OCI-LY7 (cell line): ENCODE measurements around the gene SEMA3C. TPM values are rescaled to one million over a fixed set of nuclear protein-coding genes. Genes with fewer than 3 reads are reported as not detected.

Experiments used
- Bru-seq: library from RNA; stranded (reverse); fragments of 400-500 nt; gene quantifications from one replicate; lab custom pipeline; 2021; lab: Mats Ljungman, UMichigan
- BruChase-seq, 2 experiments: library from RNA; stranded (reverse); fragments of 400-500 nt; gene quantifications; one replicate each; lab custom pipeline; 2021; lab: Mats Ljungman, UMichigan
- BruUV-seq: library from RNA; stranded (reverse); fragments of 400-500 nt; replicated peaks from 2 replicates; lab custom pipeline; 2021; lab: Mats Ljungman, UMichigan
- CTCF ChIA-PET: fragments of 300-600 bp; sonication (Branson Sonifier 250); formaldehyde crosslinking; loops from one replicate; lab custom pipeline; 2022; ENCODE audit warnings: antibody characterized with exemption; ENCODE audit not compliant: unreplicated experiment; lab: Charles Lee
- POLR2A ChIA-PET: fragments of 300-600 bp; sonication (Branson Sonifier 250); formaldehyde crosslinking; loops from one replicate; lab custom pipeline; 2022; ENCODE audit warnings: antibody characterized with exemption; lab: Charles Lee
- DNase-seq: peaks from one replicate; pipeline ENCODE4 v3.0.0-alpha.2; 2015; ENCODE audit warnings: low spot score
- H2AFZ ChIP-seq: fragments of 200-600 bp; sonication (generic), shearing (Covaris generic); 2 replicates; pipeline ENCODE4 v1.6.1; 2014; ENCODE audit warnings: mild to moderate bottlenecking, antibody characterized with exemption, low read length, moderate library complexity
- H3K27ac ChIP-seq: fragments of 200-600 bp; sonication (generic); 2 replicates; pipeline ENCODE4 v1.5.1; 2014; ENCODE audit warnings: mixed run types, low read depth, mild to moderate bottlenecking, moderate library complexity, low read length, inconsistent platforms; ENCODE audit not compliant: poor library complexity, severe bottlenecking
- H3K36me3 ChIP-seq: fragments of 200-600 bp; sonication (generic); 2 replicates; pipeline ENCODE4 v1.6.1; 2014; ENCODE audit warnings: mild to moderate bottlenecking, antibody characterized with exemption, low read length, moderate library complexity, mixed read lengths; ENCODE audit not compliant: insufficient read depth
- H3K4me1 ChIP-seq: fragments of 200-600 bp; sonication (generic); 2 replicates; pipeline ENCODE4 v1.5.1; 2014; ENCODE audit warnings: mild to moderate bottlenecking, low read length; ENCODE audit not compliant: insufficient read depth, poor library complexity, severe bottlenecking
- H3K4me2 ChIP-seq: fragments of 200-600 bp; sonication (generic); 2 replicates; pipeline ENCODE4 v1.6.1; 2014; ENCODE audit warnings: mild to moderate bottlenecking, low read length
- H3K4me3 ChIP-seq: fragments of 200-600 bp; sonication (generic); 2 replicates; pipeline ENCODE4 v1.5.1; 2014; ENCODE audit warnings: mild to moderate bottlenecking, low read depth, low read length; ENCODE audit not compliant: poor library complexity, severe bottlenecking
- H3K79me2 ChIP-seq: fragments of 200-600 bp; sonication (generic); 2 replicates; pipeline ENCODE4 v1.6.1; 2016; ENCODE audit warnings: low read depth, mild to moderate bottlenecking, low read length, moderate library complexity, mixed read lengths; ENCODE audit not compliant: insufficient read depth
- H3K9me2 ChIP-seq: fragments of 200-600 bp; sonication (generic); 2 replicates; pipeline ENCODE4 v1.6.1; 2016; ENCODE audit warnings: mild to moderate bottlenecking, low read length, mixed read lengths; ENCODE audit not compliant: insufficient read depth
- H3K9me3 ChIP-seq: fragments of 200-600 bp; sonication (generic); 2 replicates; pipeline ENCODE4 v1.6.1; 2014; ENCODE audit warnings: mild to moderate bottlenecking, mixed run types, low read length, mixed read lengths
- H4K20me1 ChIP-seq: fragments of 200-600 bp; sonication (generic); 2 replicates; pipeline ENCODE4 v1.6.1; 2014; ENCODE audit warnings: mild to moderate bottlenecking, antibody characterized with exemption, low read length, moderate library complexity, mixed read lengths; ENCODE audit not compliant: insufficient read depth
- CTCF ChIP-seq: fragments of 200-600 bp; sonication (generic); conservative IDR thresholded peaks from 2 replicates; pipeline ENCODE4 v1.5.1; 2014; ENCODE audit warnings: mild to moderate bottlenecking, antibody characterized with exemption, low read length, moderate library complexity, mixed read lengths
- EZH2phosphoT487 ChIP-seq: fragments of 200-600 bp; sonication (generic); IDR thresholded peaks from 2 replicates; pipeline ENCODE4 v1.6.1; 2018; ENCODE audit warnings: low read depth, borderline replicate concordance, mild to moderate bottlenecking, mixed run types, antibody characterized with exemption, low read length, moderate library complexity, mixed read lengths
- intact Hi-C: fragments of 100-400 bp; cut with micrococcal nuclease; formaldehyde crosslinking; loops from one replicate; pipeline ENCODE4 v1.10.0; 2022; ENCODE audit not compliant: unreplicated experiment
- long read RNA-seq: library from polyadenylated mRNA; stranded (forward); transcript quantifications from one replicate; pipeline ENCODE4 v2.0.0, GENCODE V29; 2022
- total RNA-seq, 2 experiments: library from RNA; depleted of rRNA in 1 of 2; stranded (reverse); fragments of >200 nt in 1 of 2; shearing (Covaris generic) in 1 of 2; gene quantifications; 2 replicates each; pipeline ENCODE4 v1.2.3, GENCODE V29; 2014 to 2022

The SEMA3C gene
- total RNA-seq (2014; rRNA removed; shearing (Covaris generic)) (not detected in 2 replicates), total RNA-seq (2022) (not detected in 2 replicates), Bru-seq, nascent RNA (percentile 6 among the genes with signal in this experiment), BruChase-seq, experiment 1, labeled RNA remaining after a 6-hour chase (percentile 3 among the genes with signal in this experiment), BruChase-seq, experiment 2, labeled RNA remaining after a 2-hour chase (percentile 7 among the genes with signal in this experiment)
- long read RNA-seq, result 0 reads

- no peak within 1 kb of the TSS for H3K27ac ChIP-seq
- no peaks in the 10 kb centered on the region for H3K4me1 ChIP-seq
- no peaks in the 10 kb centered on the region for H3K36me3 ChIP-seq
- POLR2A ChIA-PET, result interaction anchor here (0.7 kb wide), 1 partner anchor 1949 kb away, joined by 5 read pairs; no protein-coding TSS in a partner anchor
- H4K20me1 ChIP-seq, result no peaks in the 10 kb centered on the region
- TF ChIP-seq EZH2phosphoT487, result no peak
- TF ChIP-seq CTCF, result no peak
- intact Hi-C loops, result no loop called here
- no peak within 1 kb of the TSS for H3K4me2 ChIP-seq
- CTCF ChIA-PET, result no interaction called here
- no peaks in the 10 kb centered on the region; the same call in 1 of the 2 replicates for H3K9me2 ChIP-seq
- DNase-seq, result no peak
- H3K79me2 ChIP-seq, result no peaks in the 10 kb centered on the region
- no peaks in the 10 kb centered on the region for H3K9me3 ChIP-seq
- no TSS peak for BruUV-seq
- H3K4me3 ChIP-seq, result no peak within 1 kb of the TSS
- H2AFZ ChIP-seq, result no peak within 1 kb of the TSS
These were observed at the start of gene SEMA3C for GRCh38 chr7:80918909-80919721. Gene SEMA3C, minus strand, starts transcription at chr7:80919051. Its CDS starts 2,270 bp downstream, at chr7:80916781.

- CTCF ChIA-PET, result no interaction called here
- TF ChIP-seq EZH2phosphoT487 (no peak), CTCF (no peak)
- Histone ChIP-seq H3K4me3 (no peak overlapping the region), H2AFZ (no peak overlapping the region), H3K9me2 (0 out of 2 replicates have a peak, but pooled peaks cover 4% of the 10 kb centered on the region), H3K4me1 (no peaks in the 10 kb centered on the region), H3K79me2 (no peaks in the 10 kb centered on the region), H4K20me1 (no peaks in the 10 kb centered on the region), H3K4me2 (no peak overlapping the region), H3K36me3 (no peaks in the 10 kb centered on the region), H3K9me3 (no peaks in the 10 kb centered on the region), H3K27ac (no peak overlapping the region)
- no peak for DNase-seq
- intact Hi-C loops, result no loop called here
- BruUV-seq, result no TSS peak
- POLR2A ChIA-PET, result interaction anchor here (0.9 kb wide), 1 partner anchor 128 kb away, joined by 5 read pairs; no protein-coding TSS in a partner anchor
These were observed 49.8 kb upstream of the SEMA3C start for GRCh38 chr7:80968606-80969005.

- BruUV-seq, result no TSS peak
- H4K20me1 ChIP-seq, result no peaks in the 10 kb centered on the region
- no peaks in the 10 kb centered on the region for H3K36me3 ChIP-seq
- no peak overlapping the region for H3K27ac ChIP-seq
- H3K4me2 ChIP-seq, result no peak overlapping the region
- CTCF ChIA-PET, result no interaction called here
- no peaks in the 10 kb centered on the region for H3K4me1 ChIP-seq
- no peak for DNase-seq
- no peaks in the 10 kb centered on the region for H3K79me2 ChIP-seq
- POLR2A ChIA-PET, result no interaction called here
- H3K4me3 ChIP-seq, result no peak overlapping the region
- intact Hi-C loops, result no loop called here
- no peak for TF ChIP-seq EZH2phosphoT487
- TF ChIP-seq CTCF, result no peak
- no peak overlapping the region for H2AFZ ChIP-seq
- no peaks in the 10 kb centered on the region for H3K9me3 ChIP-seq
- 0 out of 2 replicates have a peak, but pooled peaks cover 4% of the 10 kb centered on the region for H3K9me2 ChIP-seq
These were observed 49.1 kb upstream of the SEMA3C start for GRCh38 chr7:80967917-80968297.
